Astrocyte (in vitro differentiated cells and primary cell): ENCODE results near the gene VPS26C. TPM values are rescaled to one million over a fixed set of nuclear protein-coding genes. Genes with fewer than 3 reads are reported as not detected.

Source experiments
- DNase-seq: peaks from one replicate; pipeline ENCODE4 v3.0.0-alpha.2; 2010; ENCODE audit warnings: low read depth
- FAIRE-seq: peaks from 2 replicates; lab custom pipeline; 2011; peaks lifted over from hg19 to GRCh38; lab: Jason Lieb, UNC
- H2AFZ ChIP-seq: 2 replicates; pipeline ENCODE4 v1.6.0; 2012; ENCODE audit warnings: low read depth, low read length, inconsistent platforms
- H3K27ac ChIP-seq: 2 replicates; pipeline ENCODE4 v1.5.1; 2011; ENCODE audit warnings: low read depth, low read length, inconsistent platforms
- H3K27me3 ChIP-seq: 2 replicates; pipeline ENCODE4 v1.6.0; 2011; ENCODE audit warnings: low read length, inconsistent platforms; ENCODE audit not compliant: insufficient read depth
- H3K36me3 ChIP-seq: 2 replicates; pipeline ENCODE4 v1.5.1; 2011; ENCODE audit warnings: low read length, inconsistent platforms; ENCODE audit not compliant: insufficient read depth
- H3K4me1 ChIP-seq: 2 replicates; pipeline ENCODE4 v1.5.1; 2011; ENCODE audit warnings: low read length, inconsistent platforms; ENCODE audit not compliant: insufficient read depth
- H3K4me2 ChIP-seq: 2 replicates; pipeline ENCODE4 v1.6.0; 2012; ENCODE audit warnings: low read length, inconsistent platforms
- H3K4me3 ChIP-seq: 2 replicates; pipeline ENCODE4 v1.5.1; 2011; ENCODE audit warnings: low read depth, mild to moderate bottlenecking, low read length, inconsistent platforms; ENCODE audit not compliant: insufficient read depth
- H3K79me2 ChIP-seq: 2 replicates; pipeline ENCODE4 v1.6.0; 2012; ENCODE audit warnings: mild to moderate bottlenecking, low read length, inconsistent platforms; ENCODE audit not compliant: insufficient read depth
- H3K9ac ChIP-seq: 2 replicates; pipeline ENCODE4 v1.6.0; 2012; ENCODE audit warnings: mild to moderate bottlenecking, low read length, inconsistent platforms
- H3K9me3 ChIP-seq: 2 replicates; pipeline ENCODE4 v1.5.1; 2012; ENCODE audit warnings: low read depth, mild to moderate bottlenecking, low read length, inconsistent platforms; ENCODE audit not compliant: insufficient read depth
- H4K20me1 ChIP-seq: 2 replicates; pipeline ENCODE4 v1.6.0; 2012; ENCODE audit warnings: low read length, inconsistent platforms; ENCODE audit not compliant: insufficient read depth
- H3K27ac Mint-ChIP-seq: one replicate; pipeline ENCODE4 v1.8.0; 2021; ENCODE audit warnings: mild to moderate bottlenecking, mixed read lengths; ENCODE audit not compliant: unreplicated experiment
- H3K27me3 Mint-ChIP-seq: one replicate; pipeline ENCODE4 v1.8.0; 2021; ENCODE audit warnings: low read depth, mixed read lengths; ENCODE audit not compliant: unreplicated experiment
- H3K36me3 Mint-ChIP-seq: one replicate; pipeline ENCODE4 v1.8.0; 2021; ENCODE audit warnings: low read depth, mixed read lengths; ENCODE audit not compliant: unreplicated experiment
- H3K4me1 Mint-ChIP-seq: one replicate; pipeline ENCODE4 v1.8.0; 2021; ENCODE audit warnings: low read depth, mixed read lengths; ENCODE audit not compliant: unreplicated experiment
- H3K4me3 Mint-ChIP-seq: one replicate; pipeline ENCODE4 v1.8.0; 2021; ENCODE audit warnings: mild to moderate bottlenecking, moderate library complexity, mixed read lengths; ENCODE audit not compliant: unreplicated experiment
- H3K9me3 Mint-ChIP-seq: one replicate; pipeline ENCODE4 v1.8.0; 2021; ENCODE audit warnings: mild to moderate bottlenecking, mixed read lengths; ENCODE audit not compliant: unreplicated experiment
- CTCF ChIP-seq: IDR thresholded peaks from 2 replicates; pipeline ENCODE4 v1.5.1; 2011; ENCODE audit warnings: low read depth, mild to moderate bottlenecking, inconsistent platforms, low read length, moderate library complexity; ENCODE audit not compliant: insufficient read depth
- EZH2 ChIP-seq: IDR thresholded peaks from 2 replicates; pipeline ENCODE4 v1.6.1; 2012; ENCODE audit warnings: mild to moderate bottlenecking, low read length, inconsistent platforms; ENCODE audit not compliant: insufficient read depth
- total RNA-seq: library from RNA; stranded (reverse); gene quantifications from 2 replicates; pipeline ENCODE4 v1.2.1, GENCODE V29; 2021

VPS26C gene
- total RNA-seq, 1 donor from 2014 or later, result 52.9 TPM

- H4K20me1 ChIP-seq, result peaks cover 65% of the 10 kb centered on the region
- no peak overlapping the region for H3K9ac ChIP-seq
- no peak overlapping the region for H3K27ac Mint-ChIP-seq
- H3K27me3 Mint-ChIP-seq, result no peaks in the 10 kb centered on the region
- peaks cover 1% of the 10 kb centered on the region for H3K9me3 Mint-ChIP-seq
- H2AFZ ChIP-seq, result no peak overlapping the region
- FAIRE-seq (no peak), DNase-seq (no peak)
- no peaks in the 10 kb centered on the region for H3K4me1 ChIP-seq
- peaks cover 22% of the 10 kb centered on the region for H3K36me3 Mint-ChIP-seq
- no peak overlapping the region for H3K4me3 ChIP-seq
- no peak overlapping the region for H3K27ac ChIP-seq
- H3K4me1 Mint-ChIP-seq, result no peaks in the 10 kb centered on the region
- H3K36me3 ChIP-seq, result peaks cover 42% of the 10 kb centered on the region
- H3K4me2 ChIP-seq, result no peak overlapping the region
- H3K4me3 Mint-ChIP-seq, result no peak overlapping the region
- H3K79me2 ChIP-seq, result peaks cover 32% of the 10 kb centered on the region
- H3K27me3 ChIP-seq, result no peaks in the 10 kb centered on the region
- TF ChIP-seq CTCF (no peak), EZH2 (no peak)
- H3K9me3 ChIP-seq, result no peaks in the 10 kb centered on the region
These were observed 84.9 kb downstream of the VPS26C start for GRCh38 chr21:37182222-37182621.

- Histone ChIP-seq H2AFZ (no peak overlapping the region), H3K27ac (no peak overlapping the region), H3K4me3 (no peak overlapping the region), H3K79me2 (peaks cover 34% of the 10 kb centered on the region), H3K27me3 (no peaks in the 10 kb centered on the region), H3K36me3 (peaks cover 41% of the 10 kb centered on the region), H3K4me2 (no peak overlapping the region), H3K9ac (no peak overlapping the region), H3K9me3 (no peaks in the 10 kb centered on the region), H3K4me1 (no peaks in the 10 kb centered on the region), H4K20me1 (peaks cover 63% of the 10 kb centered on the region)
- FAIRE-seq, result no peak
- TF ChIP-seq CTCF, result no peak
- no peak for TF ChIP-seq EZH2
- no peak for DNase-seq
- H3K4me3 Mint-ChIP-seq, result no peak overlapping the region
- peaks cover 24% of the 10 kb centered on the region for H3K36me3 Mint-ChIP-seq
- H3K9me3 Mint-ChIP-seq, result peaks cover 1% of the 10 kb centered on the region
- H3K4me1 Mint-ChIP-seq, result no peaks in the 10 kb centered on the region
- no peak overlapping the region for H3K27ac Mint-ChIP-seq
- no peaks in the 10 kb centered on the region for H3K27me3 Mint-ChIP-seq
These were observed 86.1 kb downstream of the VPS26C start for GRCh38 chr21:37181059-37181458.

GRCh38 chr21:37176716-37177115 lies 90.4 kb downstream of the VPS26C start:
- Histone ChIP-seq H3K9ac (no peak overlapping the region), H3K79me2 (peaks cover 29% of the 10 kb centered on the region), H3K36me3 (peaks cover 63% of the 10 kb centered on the region), H3K27me3 (no peaks in the 10 kb centered on the region), H3K4me2 (no peak overlapping the region), H3K4me1 (no peaks in the 10 kb centered on the region), H3K4me3 (no peak overlapping the region), H3K9me3 (no peaks in the 10 kb centered on the region), H4K20me1 (peaks cover 53% of the 10 kb centered on the region), H2AFZ (no peak overlapping the region), H3K27ac (no peak overlapping the region)
- H3K27me3 Mint-ChIP-seq, result no peaks in the 10 kb centered on the region
- H3K4me1 Mint-ChIP-seq, result no peaks in the 10 kb centered on the region
- H3K27ac Mint-ChIP-seq, result peak overlapping the region; percentile 41
- H3K9me3 Mint-ChIP-seq, result peaks cover 1% of the 10 kb centered on the region
- H3K36me3 Mint-ChIP-seq, result peaks cover 34% of the 10 kb centered on the region
- FAIRE-seq (no peak), DNase-seq (no peak)
- TF ChIP-seq EZH2 (no peak), CTCF (no peak)
- H3K4me3 Mint-ChIP-seq, result no peak overlapping the region

Other genes with a start within 250 kb of the VPS26C start
- gene PIGP, start 194.3 kb downstream of the VPS26C start, total RNA-seq, result 21.2 and 24.0 TPM in 2 replicates
- gene TTC3, start 194.1 kb downstream of the VPS26C start, total RNA-seq, result 223 and 232 TPM in 2 replicates
- gene DYRK1A, start 99.4 kb upstream of the VPS26C start, total RNA-seq, result 41.7 and 44.6 TPM in 2 replicates